ENCODE data around the gene SEC14L5. TPM values are rescaled to one million over a fixed set of nuclear protein-coding genes. Genes with fewer than 3 reads are reported as not detected.

SEC14L5 gene
- total and polyA plus RNA-seq, 10 of the 15 experiments (the other 5 are each of a cell fraction or from before 2014, with no cell fraction given): 0.01 TPM; not detected in 9

- intact Hi-C loops (cut with micrococcal nuclease; ENCODE audit: unreplicated experiment): loop anchor here (10.0 kb wide), 1 partner anchor 85 kb away; no protein-coding TSS in a partner anchor
These were observed 102.0 kb downstream of the SEC14L5 start for GRCh38 chr16:5060073-5060641.

GRCh38 chr16:5062051-5062450 lies 103.9 kb downstream of the SEC14L5 start:
- ChIA-PET POLR2A (no interaction called here), SMC1A (ENCODE audit: uncharacterized antibody, unreplicated experiment) (interaction anchor here (1.2 kb wide), 1 partner anchor 12 kb away, joined by 3 read pairs; no protein-coding TSS in a partner anchor), RAD21 (ENCODE audit: unreplicated experiment) (no interaction called here), CTCF (interaction anchor here (1.1 kb wide), 1 partner anchor 23 kb away, joined by 3 read pairs; no protein-coding TSS in a partner anchor)
- Histone ChIP-seq H3K4me2 (ENCODE audit: control insufficient read depth, insufficient read depth) (0 out of 2 replicates have a peak overlapping the region, but pooled peaks have one; percentile 2), H3K36me3 (ENCODE audit: control insufficient read depth in 2 of 2, insufficient read depth in 2 of 2, low read length in 1 of 2) (no peaks in the 10 kb centered on the region), H3K79me2 (ENCODE audit: control insufficient read depth, insufficient read depth, low read length) (no peaks in the 10 kb centered on the region), H2AFZ (ENCODE audit: control insufficient read depth, low read depth, low read length) (no peak overlapping the region), H3K4me3 (no peak overlapping the region), H3K9me3 (replicated peaks; ENCODE audit: control insufficient read depth, insufficient read depth, low read length) (no peaks in the 10 kb centered on the region), H4K20me1 (ENCODE audit: control insufficient read depth, insufficient read depth) (no peaks in the 10 kb centered on the region), H3K4me1 (ENCODE audit: control insufficient read depth, insufficient read depth, low read length) (peaks cover 12% of the 10 kb centered on the region), H3K9ac (ENCODE audit: control insufficient read depth, insufficient read depth, low read length) (no peak overlapping the region; the same call in 1 of the 2 replicates), H3K27ac (ENCODE audit: control insufficient read depth, insufficient read depth) (no peak overlapping the region), H3K27me3 (replicated peaks in 1 of 2; ENCODE audit: control insufficient read depth in 2 of 2, insufficient read depth in 2 of 2, low read length in 1 of 2) (no peaks in the 10 kb centered on the region; a peak in 1 of 4 replicates)
- DNase-seq (ENCODE audit: low read depth, low spot score) (no peak), FAIRE-seq (peak; percentile 83), ATAC-seq (peak; percentile 93)
- in situ Hi-C loops (cut with MboI): no loop called here
- no TSS peak for BruUV-seq (replicated peaks)
- intact Hi-C loops (cut with micrococcal nuclease; ENCODE audit: unreplicated experiment): loop anchor here (2.0 to 10.0 kb wide), 2 partner anchors 31 to 87 kb away; no protein-coding TSS in a partner anchor
- WGBS (ENCODE audit: insufficient coverage, insufficient replicate concordance, low lambda C conversion rate, missing lambda C conversion rate): under 1% methylated on average over 11 of the region's 11 CpGs
- TF ChIP-seq CBFB (IDR thresholded peaks at IDR 0.05; ENCODE audit: low read depth): peak; percentile 40; the same call in 1 of the 2 replicates
- no peak for TF ChIP-seq NR2C1 (IDR thresholded peaks at IDR 0.05)
- TF ChIP-seq BCL3 (IDR thresholded peaks at IDR 0.05; ENCODE audit: borderline replicate concordance, insufficient read depth, low read depth, low read length, poor library complexity, severe bottlenecking): no peak
- no peak for TF ChIP-seq BACH1 (IDR thresholded peaks at IDR 0.05; ENCODE audit: borderline replicate concordance)
- TF ChIP-seq NFIC (IDR thresholded peaks at IDR 0.05; ENCODE audit: low read depth, low read length): 0 out of 2 replicates have a peak, but pooled peaks have one; percentile 18
- peak; percentile 65 to 73 for TF ChIP-seq IKZF2 (IDR thresholded peaks at IDR 0.05)
- no peak for TF ChIP-seq POLR2A (IDR thresholded peaks at IDR 0.05; ENCODE audit: low read depth, low read length)
- TF ChIP-seq ATF7 (IDR thresholded peaks at IDR 0.05; ENCODE audit: low read depth): no peak
- peak; percentile 38 to 63; a peak in 2 of 4 replicates for TF ChIP-seq EP300 (IDR thresholded peaks at IDR 0.05; ENCODE audit: borderline replicate concordance in 1 of 2, control insufficient read depth in 1 of 2, low read depth in 2 of 2, low read length in 2 of 2)
- TF ChIP-seq SPI1 (IDR thresholded peaks at IDR 0.05; ENCODE audit: borderline replicate concordance, insufficient read depth, low read depth, low read length): peak; percentile 33; the same call in 1 of the 2 replicates
- TF ChIP-seq FOXM1 (IDR thresholded peaks at IDR 0.05; ENCODE audit: low read depth, low read length): 0 out of 2 replicates have a peak, but pooled peaks have one; percentile 36
- TF ChIP-seq ZNF217 (IDR thresholded peaks at IDR 0.05): no peak
- TF ChIP-seq RBBP5 (conservative IDR thresholded peaks at IDR 0.05): no peak
- peak; percentile 54; the same call in 1 of the 2 replicates for TF ChIP-seq MEF2A (IDR thresholded peaks at IDR 0.05; ENCODE audit: insufficient read depth, low read depth, low read length)
- TF ChIP-seq JUND (IDR thresholded peaks at IDR 0.05; ENCODE audit: low read depth, low read length): peak; percentile 38; the same call in 1 of the 2 replicates
- no peak for TF ChIP-seq POLR2AphosphoS2 (IDR thresholded peaks at IDR 0.05; ENCODE audit: low read depth, low read length)

More at GRCh38 chr16:5060073-5060641, 102.0 kb downstream of the SEC14L5 start:
- no TSS peak for BruUV-seq (replicated peaks)
- Histone ChIP-seq H3K79me2 (ENCODE audit: control insufficient read depth, insufficient read depth, low read length) (no peaks in the 10 kb centered on the region), H3K27me3 (replicated peaks in 1 of 2; ENCODE audit: control insufficient read depth in 2 of 2, insufficient read depth in 2 of 2, low read length in 1 of 2) (no peaks in the 10 kb centered on the region; a peak in 1 of 4 replicates), H3K27ac (ENCODE audit: control insufficient read depth, insufficient read depth) (no peak overlapping the region), H3K4me3 (no peak overlapping the region), H2AFZ (ENCODE audit: control insufficient read depth, low read depth, low read length) (no peak overlapping the region), H3K9me3 (replicated peaks; ENCODE audit: control insufficient read depth, insufficient read depth, low read length) (no peaks in the 10 kb centered on the region), H3K4me2 (ENCODE audit: control insufficient read depth, insufficient read depth) (no peak overlapping the region), H3K4me1 (ENCODE audit: control insufficient read depth, insufficient read depth, low read length) (peaks cover 12% of the 10 kb centered on the region), H4K20me1 (ENCODE audit: control insufficient read depth, insufficient read depth) (no peaks in the 10 kb centered on the region), H3K9ac (ENCODE audit: control insufficient read depth, insufficient read depth, low read length) (no peak overlapping the region), H3K36me3 (ENCODE audit: control insufficient read depth in 2 of 2, insufficient read depth in 2 of 2, low read length in 1 of 2) (no peaks in the 10 kb centered on the region)
- in situ Hi-C loops (cut with MboI): no loop called here
- ChIA-PET SMC1A (ENCODE audit: uncharacterized antibody, unreplicated experiment) (interaction anchor here (1.0 kb wide), 1 partner anchor 84 kb away, joined by 3 read pairs; no protein-coding TSS in a partner anchor), RAD21 (ENCODE audit: unreplicated experiment) (no interaction called here), CTCF (interaction anchor here (0.7 kb wide), 1 partner anchor 21 kb away, joined by 3 read pairs; no protein-coding TSS in a partner anchor), POLR2A (interaction anchor here (1.1 kb wide), 1 partner anchor 10 kb away, joined by 3 read pairs; no protein-coding TSS in a partner anchor)
- no peak for DNase-seq (ENCODE audit: low read depth, low spot score)
- 40% methylated on average over 10 of the region's 10 CpGs for WGBS (ENCODE audit: insufficient coverage, insufficient replicate concordance, low lambda C conversion rate, missing lambda C conversion rate)
- FAIRE-seq: no peak
- no peak for TF ChIP-seq ZNF217 (IDR thresholded peaks at IDR 0.05)
- ATAC-seq: no peak

Measured in GM12878 (cell line).